ENCODE data around the gene OTOGL. TPM values are rescaled to one million over a fixed set of nuclear protein-coding genes. Genes with fewer than 3 reads are reported as not detected.

OTOGL gene
- total RNA-seq, 4 donors from 2014 or later: 0.03 to 0.10 (median 0.04) TPM; not detected in 1

DNA sequence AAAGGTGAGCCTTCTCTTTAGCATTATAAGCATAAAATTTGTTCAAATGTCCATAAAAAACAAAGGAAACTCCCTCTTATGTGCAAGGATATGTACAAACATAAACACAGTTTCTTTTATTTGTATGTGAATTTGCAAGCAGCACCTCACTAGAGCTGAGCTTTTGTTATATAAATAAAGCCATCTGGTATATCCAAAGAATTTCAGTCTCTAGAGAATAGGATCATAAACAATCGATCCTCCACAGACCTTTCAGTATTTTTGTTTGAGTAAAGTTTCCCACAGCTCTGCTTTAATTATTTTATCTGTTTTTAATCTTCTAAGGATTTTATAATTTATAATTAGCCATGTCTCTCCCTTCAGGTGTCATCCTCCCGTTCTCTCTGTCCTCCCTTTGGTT lies 89.2 kb downstream of the OTOGL start:
- ATAC-seq: no peak
- in situ Hi-C loops (cut with MboI; ENCODE audit: low sequenced_read_pairs in 4 of 4): loop anchor here in 2 of 4 donors (10.0 to 25.0 kb wide), 2 partner anchors 301 to 634 kb away; no protein-coding TSS in a partner anchor
- intact Hi-C loops (cut with DNase I; ENCODE audit: low total_unique reads): loop anchor here (5.0 kb wide), 1 partner anchor 641 kb away; no protein-coding TSS in a partner anchor

DNA sequence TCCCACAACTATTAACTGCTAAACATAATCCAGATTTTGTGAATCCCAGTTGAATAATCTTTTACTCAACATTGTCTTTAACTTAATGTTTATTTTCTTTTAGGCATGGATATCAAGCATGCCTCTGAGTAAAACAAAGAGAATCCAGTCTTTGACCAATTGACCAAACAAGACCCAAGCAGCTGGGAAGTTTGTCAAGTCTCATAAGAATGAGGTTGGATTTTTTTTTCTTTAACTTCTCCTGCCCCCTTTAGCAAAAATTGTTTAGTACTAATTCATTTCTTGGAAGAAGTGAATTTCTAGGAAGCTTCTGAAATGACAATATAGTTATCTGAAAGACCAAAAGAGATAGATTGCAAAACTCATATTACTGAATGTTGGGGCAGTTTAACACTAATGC lies 89.9 kb downstream of the OTOGL start:
- peaks cover 22 to 29% of the 10 kb centered on the region in 2 donors for H3K4me1 ChIP-seq
- ATAC-seq: no peak
- no peaks in the 10 kb centered on the region for H3K9me3 ChIP-seq
- H3K36me3 ChIP-seq: no peaks in the 10 kb centered on the region
- DNase-seq: no peak
- H3K27ac ChIP-seq: peak overlapping the region in 3 of 4 donors; percentile 80 to 84 (median 84)
- TF ChIP-seq, protein P1, sequence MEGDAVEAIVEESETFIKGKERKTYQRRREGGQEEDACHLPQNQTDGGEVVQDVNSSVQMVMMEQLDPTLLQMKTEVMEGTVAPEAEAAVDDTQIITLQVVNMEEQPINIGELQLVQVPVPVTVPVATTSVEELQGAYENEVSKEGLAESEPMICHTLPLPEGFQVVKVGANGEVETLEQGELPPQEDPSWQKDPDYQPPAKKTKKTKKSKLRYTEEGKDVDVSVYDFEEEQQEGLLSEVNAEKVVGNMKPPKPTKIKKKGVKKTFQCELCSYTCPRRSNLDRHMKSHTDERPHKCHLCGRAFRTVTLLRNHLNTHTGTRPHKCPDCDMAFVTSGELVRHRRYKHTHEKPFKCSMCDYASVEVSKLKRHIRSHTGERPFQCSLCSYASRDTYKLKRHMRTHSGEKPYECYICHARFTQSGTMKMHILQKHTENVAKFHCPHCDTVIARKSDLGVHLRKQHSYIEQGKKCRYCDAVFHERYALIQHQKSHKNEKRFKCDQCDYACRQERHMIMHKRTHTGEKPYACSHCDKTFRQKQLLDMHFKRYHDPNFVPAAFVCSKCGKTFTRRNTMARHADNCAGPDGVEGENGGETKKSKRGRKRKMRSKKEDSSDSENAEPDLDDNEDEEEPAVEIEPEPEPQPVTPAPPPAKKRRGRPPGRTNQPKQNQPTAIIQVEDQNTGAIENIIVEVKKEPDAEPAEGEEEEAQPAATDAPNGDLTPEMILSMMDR (IDR thresholded peaks at IDR 0.05 in 4 of 5, conservative IDR thresholded peaks at IDR 0.05 in 1 of 5): no peak
- no peak for TF ChIP-seq POLR2A (IDR thresholded peaks at IDR 0.05)
- in situ Hi-C loops (cut with MboI; ENCODE audit: low sequenced_read_pairs in 4 of 4): loop anchor here in 2 of 4 donors (10.0 to 25.0 kb wide), 2 partner anchors 302 to 634 kb away; no protein-coding TSS in a partner anchor
- H3K27me3 ChIP-seq: no peaks in the 10 kb centered on the region
- H3K4me3 ChIP-seq: no peak overlapping the region
- intact Hi-C loops (cut with DNase I; ENCODE audit: low total_unique reads): loop anchor here (5.0 kb wide), 1 partner anchor 642 kb away; no protein-coding TSS in a partner anchor

More for the DNA sequence above, 89.2 kb downstream of the OTOGL start:
- Histone ChIP-seq H3K36me3 (no peaks in the 10 kb centered on the region), H3K27me3 (no peaks in the 10 kb centered on the region), H3K4me1 (peaks cover 22% of the 10 kb centered on the region in 2 donors), H3K27ac (peak overlapping the region; percentile 80 to 85 (median 84)), H3K4me3 (no peak overlapping the region), H3K9me3 (no peaks in the 10 kb centered on the region)
- no peak for DNase-seq
- no peak for TF ChIP-seq POLR2A (IDR thresholded peaks at IDR 0.05)
- TF ChIP-seq, protein P1 (IDR thresholded peaks at IDR 0.05 in 4 of 5, conservative IDR thresholded peaks at IDR 0.05 in 1 of 5): no peak

DNA sequence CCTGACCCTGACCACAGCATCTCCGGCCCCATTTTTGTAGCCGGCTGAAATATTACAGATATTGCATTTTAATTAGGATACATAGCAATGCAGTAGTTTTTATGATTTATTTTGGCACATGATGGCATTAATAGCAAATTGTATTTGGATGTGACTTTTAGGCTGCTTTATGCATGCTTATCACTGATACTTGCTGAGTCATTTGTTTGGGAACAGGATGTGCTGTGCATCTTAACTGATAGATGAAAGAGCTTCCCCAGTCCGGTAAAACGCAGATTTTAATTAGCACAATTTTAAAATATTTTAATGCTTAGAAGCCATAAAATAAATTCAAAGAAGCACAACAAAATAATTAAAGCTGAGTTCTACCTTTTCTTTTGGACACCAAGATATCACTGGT lies 90.7 kb downstream of the OTOGL start:
- Histone ChIP-seq H3K27me3 (no peaks in the 10 kb centered on the region), H3K4me1 (peaks cover 22 to 30% of the 10 kb centered on the region in 2 donors), H3K9me3 (no peaks in the 10 kb centered on the region), H3K27ac (peak overlapping the region in 1 of 4 donors; percentile 28), H3K4me3 (no peak overlapping the region), H3K36me3 (no peaks in the 10 kb centered on the region)
- in situ Hi-C loops (cut with MboI; ENCODE audit: low sequenced_read_pairs in 4 of 4): loop anchor here in 2 of 4 donors (10.0 to 25.0 kb wide), 2 partner anchors 75 to 303 kb away; no protein-coding TSS in a partner anchor
- no peak for DNase-seq
- TF ChIP-seq POLR2A (IDR thresholded peaks at IDR 0.05): no peak
- TF ChIP-seq, protein P1 (IDR thresholded peaks at IDR 0.05 in 4 of 5, conservative IDR thresholded peaks at IDR 0.05 in 1 of 5): no peak
- no peak for ATAC-seq
- intact Hi-C loops (cut with DNase I; ENCODE audit: low total_unique reads): no loop called here

DNA sequence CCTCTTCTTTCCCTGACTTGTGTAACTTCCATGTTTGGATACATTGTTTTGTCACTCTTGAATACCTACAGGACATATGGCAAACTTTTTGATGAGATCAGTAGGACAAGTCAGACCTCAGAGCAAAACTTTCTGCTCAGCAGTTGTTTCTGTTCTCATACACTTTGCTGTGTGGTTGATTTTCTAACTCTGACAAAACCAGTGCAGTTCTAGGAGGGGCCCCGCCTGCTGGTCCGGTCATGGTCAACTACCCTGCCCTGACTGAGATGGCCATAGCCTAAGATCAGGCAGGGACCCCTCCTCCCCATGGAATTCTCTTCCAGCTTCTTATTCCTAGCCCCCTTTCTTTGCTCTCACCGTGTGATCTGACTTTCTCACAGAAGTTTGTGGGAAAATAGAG lies 92.8 kb downstream of the OTOGL start:
- in situ Hi-C loops (cut with MboI; ENCODE audit: low sequenced_read_pairs in 4 of 4): loop anchor here in 2 of 4 donors (10.0 to 25.0 kb wide), 2 partner anchors 73 to 305 kb away; no protein-coding TSS in a partner anchor
- no peak for ATAC-seq
- TF ChIP-seq, protein P1 (IDR thresholded peaks at IDR 0.05 in 4 of 5, conservative IDR thresholded peaks at IDR 0.05 in 1 of 5): no peak
- TF ChIP-seq POLR2A (IDR thresholded peaks at IDR 0.05): no peak

More for the DNA sequence above, 92.8 kb downstream of the OTOGL start:
- intact Hi-C loops (cut with DNase I; ENCODE audit: low total_unique reads): no loop called here
- no peak for DNase-seq
- no peaks in the 10 kb centered on the region for H3K27me3 ChIP-seq
- H3K36me3 ChIP-seq: no peaks in the 10 kb centered on the region
- H3K27ac ChIP-seq: peak overlapping the region in 1 of 4 donors; percentile 43
- no peaks in the 10 kb centered on the region for H3K9me3 ChIP-seq
- H3K4me3 ChIP-seq: no peak overlapping the region
- peaks cover 12 to 21% of the 10 kb centered on the region in 2 donors for H3K4me1 ChIP-seq
